GM12873 (cell line): ENCODE measurements around the gene MRPL37.

Experiments
- TF ChIP-seq, protein P1 (sequence below): IDR thresholded peaks from 2 replicates; pipeline ENCODE4 v1.5.1; 2012; ENCODE audit warnings: low read depth, mild to moderate bottlenecking, moderate library complexity, low read length, control low read depth; ENCODE audit not compliant: insufficient read depth; ENCODE audit errors: missing control alignments

Gene MRPL37

DNA sequence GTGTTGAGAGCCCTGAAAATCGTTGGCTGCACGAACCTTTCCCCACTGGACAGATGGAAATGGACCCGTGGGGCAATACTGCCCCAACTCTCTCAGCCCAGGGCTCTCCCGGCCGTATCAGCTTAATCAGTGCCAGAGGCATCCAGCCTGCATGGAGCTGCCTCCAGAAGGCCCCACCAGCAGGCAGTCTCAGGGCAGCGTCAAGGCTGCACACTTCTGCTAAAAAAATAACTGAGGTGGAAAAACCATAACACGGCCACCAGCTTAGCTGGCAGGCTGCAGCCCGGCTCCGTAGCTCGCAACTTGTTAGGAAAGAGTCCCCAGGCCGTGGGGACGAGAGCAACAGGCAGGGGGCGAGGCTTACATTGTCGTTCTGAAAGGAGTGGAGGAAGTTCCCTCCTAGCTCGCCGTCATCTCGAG, 27.9 kb downstream of the MRPL37 start:
- TF ChIP-seq, protein P1, sequence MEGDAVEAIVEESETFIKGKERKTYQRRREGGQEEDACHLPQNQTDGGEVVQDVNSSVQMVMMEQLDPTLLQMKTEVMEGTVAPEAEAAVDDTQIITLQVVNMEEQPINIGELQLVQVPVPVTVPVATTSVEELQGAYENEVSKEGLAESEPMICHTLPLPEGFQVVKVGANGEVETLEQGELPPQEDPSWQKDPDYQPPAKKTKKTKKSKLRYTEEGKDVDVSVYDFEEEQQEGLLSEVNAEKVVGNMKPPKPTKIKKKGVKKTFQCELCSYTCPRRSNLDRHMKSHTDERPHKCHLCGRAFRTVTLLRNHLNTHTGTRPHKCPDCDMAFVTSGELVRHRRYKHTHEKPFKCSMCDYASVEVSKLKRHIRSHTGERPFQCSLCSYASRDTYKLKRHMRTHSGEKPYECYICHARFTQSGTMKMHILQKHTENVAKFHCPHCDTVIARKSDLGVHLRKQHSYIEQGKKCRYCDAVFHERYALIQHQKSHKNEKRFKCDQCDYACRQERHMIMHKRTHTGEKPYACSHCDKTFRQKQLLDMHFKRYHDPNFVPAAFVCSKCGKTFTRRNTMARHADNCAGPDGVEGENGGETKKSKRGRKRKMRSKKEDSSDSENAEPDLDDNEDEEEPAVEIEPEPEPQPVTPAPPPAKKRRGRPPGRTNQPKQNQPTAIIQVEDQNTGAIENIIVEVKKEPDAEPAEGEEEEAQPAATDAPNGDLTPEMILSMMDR = no peak

GRCh38 chr1:54228638-54229079, 28.7 kb downstream of the MRPL37 start:
- TF ChIP-seq, protein P1 = no peak

- TF ChIP-seq, protein P1 = no peak
Observed at GRCh38 chr1:54229281-54229891, 29.4 kb downstream of the MRPL37 start.

GRCh38 chr1:54230507-54231339, 30.8 kb downstream of the MRPL37 start:
- TF ChIP-seq, protein P1 = no peak

DNA sequence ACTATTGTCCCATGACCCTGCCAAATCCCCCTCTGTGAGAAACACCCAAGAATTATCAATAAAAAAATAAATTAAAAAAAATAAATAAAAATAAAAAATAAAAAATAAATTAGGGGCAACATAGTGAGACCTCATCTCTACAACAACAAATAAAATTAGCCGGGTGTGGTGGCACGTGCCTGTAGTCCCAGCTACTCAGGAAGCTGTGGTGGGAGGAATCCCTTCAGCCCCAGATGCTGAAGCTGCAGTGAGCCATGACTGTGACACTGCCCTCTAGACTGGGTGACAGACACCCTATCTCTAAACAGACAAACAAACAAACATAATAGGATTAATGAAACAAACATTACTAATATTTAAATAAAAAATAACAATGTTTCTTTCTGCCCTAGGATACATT, 34.3 kb downstream of the MRPL37 start:
- TF ChIP-seq, protein P1 = no peak

DNA sequence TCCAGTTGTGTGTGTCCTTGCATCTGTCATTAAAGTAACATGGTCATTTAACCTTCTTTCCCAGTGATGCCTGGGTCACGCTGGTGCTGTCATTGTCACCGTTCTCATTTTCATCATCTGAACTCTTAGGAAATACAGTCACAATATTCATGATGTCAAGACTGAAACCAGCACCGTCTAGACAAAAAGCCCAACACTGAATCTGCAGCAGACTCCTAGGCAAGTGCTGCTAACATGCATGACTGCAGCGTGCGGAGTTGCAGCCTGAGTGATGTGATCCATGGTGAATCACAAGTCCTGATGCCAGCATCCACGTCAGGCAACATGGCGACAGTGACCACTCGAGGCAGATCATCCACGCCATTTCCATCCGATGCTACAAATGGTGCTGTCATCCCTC, 37.6 kb downstream of the MRPL37 start:
- TF ChIP-seq, protein P1 = no peak

- TF ChIP-seq, protein P1 = no peak
Observed at GRCh38 chr1:54238353-54239034, 38.5 kb downstream of the MRPL37 start.
